Activated naive CD4-positive, alpha-beta T cell treated with anti-CD3 and anti-CD28 coated beads, Interleukin-2, amount 50 U/mL, for 72 hours (primary cell): Measurements from ENCODE around the gene NDC1. TPM values are rescaled to one million over a fixed set of nuclear protein-coding genes. Genes with fewer than 3 reads are reported as not detected.

Experiments
- ATAC-seq, 2 donors: fragments of 150-1000 bp; cut with Tn5 transposase; 2 replicates each; pipeline ENCODE4 v1.10.0; 2021; ENCODE audit warnings: mild to moderate bottlenecking in 2 of 2, moderate library complexity in 2 of 2
- DNase-seq, 2 donors: peaks; one replicate each; pipeline ENCODE4 v3.0.0; 2021 to 2022; ENCODE audit warnings: low spot score in 2 of 2
- H3K27ac Mint-ChIP-seq, 2 donors: one replicate each; pipeline ENCODE4 v1.8.0; 2022; ENCODE audit warnings: mild to moderate bottlenecking in 2 of 2, mixed read lengths in 2 of 2
- H3K36me3 Mint-ChIP-seq, 2 donors: one replicate each; pipeline ENCODE4 v1.8.0; 2022; ENCODE audit warnings: mixed read lengths in 2 of 2
- H3K9me3 Mint-ChIP-seq, 2 donors: one replicate each; pipeline ENCODE4 v1.8.0; 2022; ENCODE audit warnings: mixed read lengths in 2 of 2
- total RNA-seq, 2 donors: library from RNA; stranded (reverse); gene quantifications; one replicate each; pipeline ENCODE4 v1.2.3, GENCODE V29; 2022

NDC1 gene
- total RNA-seq, 2 donors from 2014 or later: 17.0 to 33.3 TPM

DNA sequence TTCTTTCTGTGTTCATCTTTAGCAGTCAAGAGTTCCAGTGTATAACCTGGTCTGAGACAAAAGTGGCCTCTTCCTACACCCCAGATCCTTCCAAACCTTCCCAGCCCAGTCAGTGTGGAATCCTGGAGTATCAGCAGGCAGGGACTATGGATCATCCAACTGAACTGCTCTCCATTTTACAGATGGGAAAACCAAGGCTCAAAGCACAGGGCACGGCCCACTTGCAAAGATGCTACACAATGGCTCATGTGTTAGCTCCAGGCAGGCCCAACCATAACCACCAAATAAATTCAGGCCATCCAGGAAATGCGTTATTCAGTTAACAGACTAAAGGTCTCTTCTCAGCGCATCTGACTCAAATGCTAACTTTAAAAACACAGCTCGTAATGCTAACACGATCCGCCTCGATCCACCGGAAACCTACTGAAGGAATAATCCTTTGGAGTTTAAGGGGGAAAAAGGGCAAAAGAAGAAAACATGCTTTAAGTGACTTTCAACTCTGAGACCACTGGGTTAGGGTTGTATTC is 106.3 kb downstream of the NDC1 start:
- Mint-ChIP-seq H3K36me3 (no peaks in the 10 kb centered on the region), H3K27ac (no peak overlapping the region), H3K9me3 (no peaks in the 10 kb centered on the region)
- DNase-seq (no peak), ATAC-seq (no peak)

DNA sequence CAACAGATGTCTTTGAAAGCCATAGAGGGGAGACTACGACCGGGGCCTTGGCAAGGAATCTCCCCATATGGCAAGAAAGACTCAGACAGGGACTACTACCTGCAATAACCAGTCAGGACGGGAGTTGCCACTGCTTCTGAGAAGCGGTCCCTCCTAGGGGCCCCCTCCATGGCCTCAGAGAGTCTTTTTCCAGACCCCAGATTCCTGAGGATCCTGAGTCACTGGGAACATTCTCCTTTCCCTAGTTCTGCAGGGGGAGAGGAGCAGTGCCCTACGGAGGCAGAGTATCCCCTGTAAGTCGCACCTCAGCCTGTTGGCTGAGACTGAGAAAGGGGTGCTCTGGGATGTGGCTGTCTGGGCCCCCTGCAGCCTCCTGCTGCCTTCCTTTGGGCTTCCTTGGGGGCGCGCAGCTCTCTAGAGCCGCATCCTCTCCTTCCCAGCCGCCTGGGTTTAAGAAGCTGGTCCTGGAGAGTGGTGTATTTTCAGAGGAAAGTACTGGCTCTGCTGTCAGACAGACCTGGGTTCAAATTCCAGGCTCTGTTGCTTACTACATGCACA is 107.0 kb downstream of the NDC1 start:
- no peak for DNase-seq
- no peak for ATAC-seq
- no peaks in the 10 kb centered on the region for H3K36me3 Mint-ChIP-seq
- no peaks in the 10 kb centered on the region for H3K9me3 Mint-ChIP-seq
- H3K27ac Mint-ChIP-seq: no peak overlapping the region

DNA sequence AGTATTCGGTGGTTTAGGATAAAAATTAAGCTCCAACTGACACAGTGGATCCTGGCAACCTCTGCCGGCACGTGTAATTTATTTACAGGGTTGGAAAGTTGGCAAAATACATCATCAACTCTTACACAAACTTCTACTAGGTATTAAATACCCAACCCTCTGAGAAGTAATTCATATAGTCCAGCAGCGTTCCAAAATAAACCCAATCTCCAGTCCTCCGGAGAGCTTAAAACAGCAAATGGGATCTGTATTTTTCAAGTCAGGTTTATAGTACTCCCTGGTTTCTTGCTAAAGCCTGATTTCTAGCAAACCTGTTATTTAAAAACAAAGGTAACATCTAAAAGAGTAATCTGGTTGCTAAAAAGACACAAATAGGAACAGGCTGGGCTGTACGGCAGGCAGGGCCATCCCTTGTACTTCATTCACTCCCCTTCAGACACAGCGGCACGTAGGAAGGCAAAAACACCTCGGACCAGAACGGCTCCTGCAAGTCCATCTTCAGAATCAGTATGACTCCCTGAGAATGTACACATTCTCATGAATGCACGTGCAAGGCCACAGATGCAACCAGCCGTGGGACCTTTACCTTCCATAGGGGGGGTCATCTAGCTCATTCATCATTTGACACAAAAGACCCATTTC is 107.8 kb downstream of the NDC1 start:
- ATAC-seq: no peak
- H3K36me3 Mint-ChIP-seq: no peaks in the 10 kb centered on the region
- H3K27ac Mint-ChIP-seq: no peak overlapping the region
- no peak for DNase-seq
- H3K9me3 Mint-ChIP-seq: no peaks in the 10 kb centered on the region

DNA sequence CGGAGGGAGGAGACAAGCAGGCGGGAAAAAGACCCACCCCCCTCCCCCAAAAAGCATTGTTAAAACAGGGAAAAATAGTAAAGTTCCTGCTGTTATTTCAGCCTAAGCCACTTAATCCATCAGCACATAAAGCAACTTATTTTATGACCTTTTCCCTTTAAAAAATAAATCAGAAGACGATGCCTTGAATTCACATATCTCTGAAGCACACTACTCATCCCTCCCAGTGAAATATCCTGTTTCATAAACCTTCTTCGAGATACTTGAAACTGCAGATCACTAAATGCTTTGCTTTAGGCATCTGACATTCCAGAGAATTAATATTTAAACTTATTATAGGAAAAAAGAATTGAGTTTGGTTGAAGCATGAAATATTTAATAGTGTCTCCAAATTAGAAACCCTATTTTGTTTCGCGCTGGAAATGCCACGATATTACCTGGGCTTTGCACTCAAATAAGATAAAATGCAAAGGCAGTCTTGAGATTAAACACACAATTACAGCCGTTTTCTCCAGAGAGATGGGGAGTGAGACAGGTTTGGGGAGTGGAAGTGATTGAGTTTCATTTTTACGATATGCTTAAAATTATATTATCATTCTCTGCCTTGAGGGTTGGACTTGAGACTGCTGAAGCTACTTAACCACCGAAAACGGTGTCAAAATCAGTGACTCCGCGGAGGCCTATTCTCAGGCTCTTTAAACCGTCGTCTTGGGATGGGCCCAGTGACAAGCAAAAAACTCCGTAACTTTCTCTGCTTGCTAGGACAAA is 108.5 kb downstream of the NDC1 start:
- Mint-ChIP-seq H3K9me3 (no peaks in the 10 kb centered on the region), H3K36me3 (no peaks in the 10 kb centered on the region), H3K27ac (no peak overlapping the region)
- DNase-seq (no peak), ATAC-seq (no peak)

DNA sequence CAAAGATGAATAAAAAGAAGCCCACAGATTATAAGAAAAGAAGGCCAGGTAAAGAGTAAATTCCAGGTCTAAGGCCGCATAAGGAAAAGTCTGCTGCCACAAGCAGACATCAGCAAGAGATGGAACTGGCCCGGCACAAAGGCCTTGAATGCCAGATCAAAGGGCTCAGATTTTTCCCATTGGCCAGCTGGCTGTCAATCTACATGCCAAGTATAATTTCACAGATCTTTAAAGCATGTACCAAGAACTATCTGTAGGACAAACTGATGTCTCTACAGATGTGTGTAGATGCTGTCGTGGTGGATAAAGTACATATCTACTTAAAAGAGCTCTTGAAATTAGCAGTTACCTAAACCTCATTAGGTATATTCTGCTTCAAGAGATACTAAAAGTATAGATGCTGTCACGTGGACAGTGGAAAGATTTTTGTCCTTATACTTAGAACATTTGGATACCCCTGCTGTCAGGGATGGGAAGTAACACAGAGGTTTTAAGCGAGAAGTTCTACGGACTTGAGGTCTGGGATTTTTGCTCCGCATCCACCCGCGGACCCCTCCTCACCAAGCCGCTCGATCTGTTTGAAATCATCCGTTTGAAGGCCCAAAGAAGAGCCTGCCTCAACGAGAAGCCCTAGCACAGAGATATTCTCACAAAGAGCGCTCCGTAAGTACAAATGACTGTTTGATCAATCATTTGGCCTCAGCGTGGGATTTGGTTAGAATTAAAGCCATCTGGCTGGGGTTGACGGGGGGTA is 109.2 kb downstream of the NDC1 start:
- Mint-ChIP-seq H3K9me3 (no peaks in the 10 kb centered on the region), H3K36me3 (no peaks in the 10 kb centered on the region), H3K27ac (no peak overlapping the region)
- no peak for DNase-seq
- ATAC-seq: no peak

DNA sequence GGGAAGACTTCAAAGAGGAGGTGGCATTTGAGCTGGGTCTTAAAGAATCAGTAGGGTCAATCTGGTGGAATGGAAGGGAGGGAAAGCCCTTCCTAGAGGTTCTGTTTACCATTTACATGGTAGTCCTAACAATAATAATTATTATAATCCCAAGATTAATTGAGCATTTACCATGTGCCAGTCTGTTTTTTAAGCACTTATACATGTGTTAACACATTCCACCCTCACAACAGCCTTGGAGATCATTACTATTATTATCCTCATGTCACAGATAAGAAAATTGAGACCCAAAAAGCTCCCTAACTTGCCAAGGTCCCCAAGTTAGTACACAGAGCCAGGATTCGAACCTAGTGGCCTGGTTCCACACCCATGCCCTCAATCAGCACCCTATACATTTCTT is 109.9 kb downstream of the NDC1 start:
- DNase-seq (no peak), ATAC-seq (no peak)
- no peaks in the 10 kb centered on the region for H3K36me3 Mint-ChIP-seq
- no peak overlapping the region for H3K27ac Mint-ChIP-seq
- no peaks in the 10 kb centered on the region for H3K9me3 Mint-ChIP-seq

DNA sequence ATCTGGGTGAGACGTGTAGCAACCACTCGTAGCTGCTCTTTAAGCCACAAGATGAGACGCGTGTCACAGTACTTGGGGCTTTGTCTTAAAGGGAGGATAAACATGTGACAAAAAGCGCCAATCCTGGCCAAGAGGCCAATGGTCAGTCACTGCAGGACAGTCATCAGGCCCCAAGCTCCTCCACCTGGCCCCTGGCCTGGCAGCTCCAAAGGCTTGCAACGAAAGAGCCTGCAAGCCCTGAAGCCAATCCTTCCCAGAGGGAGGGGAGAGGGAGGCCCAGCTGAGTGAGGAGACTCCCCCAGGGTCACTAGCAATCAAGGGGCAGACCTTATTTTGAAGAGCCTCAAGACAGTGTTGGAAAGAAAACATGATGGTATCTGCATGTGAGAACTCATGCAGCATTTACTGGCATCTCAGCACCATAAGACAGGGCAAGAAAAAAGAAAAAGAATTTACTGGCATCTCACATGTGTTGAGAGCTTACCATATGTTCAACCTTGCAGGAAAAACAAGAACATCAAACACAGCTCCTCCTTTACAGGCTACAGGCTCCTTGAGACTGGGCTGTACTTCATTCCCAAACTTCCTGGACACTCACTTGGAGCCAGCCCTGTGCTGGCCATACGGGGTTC is 110.5 kb downstream of the NDC1 start:
- no peak for DNase-seq
- Mint-ChIP-seq H3K36me3 (no peaks in the 10 kb centered on the region), H3K9me3 (no peaks in the 10 kb centered on the region), H3K27ac (no peak overlapping the region)
- no peak for ATAC-seq

DNA sequence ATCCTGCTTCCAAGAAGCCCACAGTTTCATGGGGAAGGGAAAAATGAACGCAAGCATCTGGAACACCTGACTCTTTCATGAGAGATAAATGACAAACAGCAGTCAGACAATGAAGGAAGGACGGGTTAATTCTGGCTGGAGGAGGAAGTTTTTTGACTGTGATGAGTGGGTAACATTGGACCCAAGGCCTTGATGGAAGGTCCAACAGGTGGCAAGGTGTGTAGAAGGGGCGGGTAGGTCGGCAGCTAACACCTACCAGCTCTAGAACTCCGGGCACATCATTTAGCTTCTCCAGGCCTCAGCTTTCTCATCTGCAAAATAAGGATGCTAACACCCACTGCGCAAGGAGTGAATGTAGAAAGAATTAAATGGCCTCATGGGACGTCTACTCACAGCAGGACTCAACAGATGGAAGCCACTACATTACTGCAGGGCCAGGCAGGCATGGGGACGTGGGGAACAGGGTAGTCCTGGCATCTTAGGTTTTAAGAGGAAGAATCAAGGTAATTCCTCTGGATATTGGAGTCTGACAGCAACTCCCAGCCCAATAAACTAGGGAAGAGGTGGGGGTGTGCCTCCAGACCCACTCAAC is 112.0 kb downstream of the NDC1 start:
- DNase-seq (no peak), ATAC-seq (no peak)
- H3K36me3 Mint-ChIP-seq: no peaks in the 10 kb centered on the region
- no peak overlapping the region for H3K27ac Mint-ChIP-seq
- no peaks in the 10 kb centered on the region for H3K9me3 Mint-ChIP-seq

DNA sequence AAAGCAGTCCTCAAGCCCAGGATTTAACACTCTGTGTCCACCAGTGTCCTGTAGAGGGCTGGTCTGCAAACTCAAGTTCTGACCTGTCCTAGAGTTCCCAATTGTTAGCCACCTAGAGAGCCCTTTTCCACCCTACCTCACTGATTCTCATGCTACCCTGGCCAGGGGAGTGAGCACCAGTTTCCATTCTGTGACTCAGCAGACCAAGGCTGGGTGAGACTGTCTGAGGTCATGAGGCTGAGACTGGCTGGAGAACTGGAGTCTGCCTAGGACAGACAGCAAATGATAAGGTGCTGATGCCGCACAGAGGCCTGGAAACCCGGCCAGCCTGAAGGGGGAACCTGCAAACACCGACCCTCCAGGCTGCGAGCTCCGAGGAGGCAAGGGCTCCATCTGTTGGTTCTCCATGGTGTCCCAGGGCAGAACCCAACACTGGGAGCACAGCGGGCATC is 112.8 kb downstream of the NDC1 start:
- H3K36me3 Mint-ChIP-seq: no peaks in the 10 kb centered on the region
- H3K9me3 Mint-ChIP-seq: no peaks in the 10 kb centered on the region
- H3K27ac Mint-ChIP-seq: no peak overlapping the region
- DNase-seq (no peak), ATAC-seq (no peak)

DNA sequence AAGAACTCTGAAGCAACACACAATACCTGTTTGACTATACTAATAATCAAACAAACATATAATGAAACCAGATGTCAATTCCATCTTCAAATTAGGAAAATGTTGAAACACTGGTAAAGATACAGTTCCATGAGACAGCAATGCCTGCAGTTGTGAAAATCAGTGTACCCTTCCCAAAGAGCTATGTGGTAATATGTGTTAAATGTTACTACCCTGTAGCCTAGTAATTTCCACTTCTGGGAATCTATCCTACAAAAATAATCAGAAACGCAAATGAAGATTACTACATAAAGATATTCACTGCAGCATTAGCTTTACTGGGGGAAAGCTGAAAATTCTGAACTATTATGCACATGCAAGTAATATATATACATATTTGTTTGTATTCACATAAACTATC is 116.1 kb downstream of the NDC1 start:
- ATAC-seq (no peak), DNase-seq (no peak)
- Mint-ChIP-seq H3K9me3 (no peaks in the 10 kb centered on the region), H3K27ac (no peak overlapping the region), H3K36me3 (no peaks in the 10 kb centered on the region)

DNA sequence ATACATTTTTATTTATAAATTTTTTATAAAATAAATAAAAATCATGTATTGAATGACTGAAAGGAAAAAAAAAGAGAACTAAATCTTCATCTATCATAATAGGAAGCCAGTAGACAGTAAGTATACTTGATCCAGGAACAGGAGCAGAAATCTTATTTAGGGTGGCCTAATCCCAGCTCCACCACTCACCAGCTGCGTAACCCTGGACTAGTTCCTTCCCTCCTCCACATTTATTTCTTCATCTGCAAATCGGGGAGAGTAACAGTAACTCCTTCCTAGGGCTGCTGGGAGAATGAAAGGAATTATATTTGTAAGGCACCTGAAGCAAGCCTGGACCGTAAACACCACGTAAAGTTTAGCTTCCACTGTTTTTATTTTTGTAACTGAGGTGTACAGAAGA is 117.0 kb downstream of the NDC1 start:
- Mint-ChIP-seq H3K36me3 (no peaks in the 10 kb centered on the region), H3K9me3 (no peaks in the 10 kb centered on the region), H3K27ac (no peak overlapping the region)
- DNase-seq (no peak), ATAC-seq (no peak)

DNA sequence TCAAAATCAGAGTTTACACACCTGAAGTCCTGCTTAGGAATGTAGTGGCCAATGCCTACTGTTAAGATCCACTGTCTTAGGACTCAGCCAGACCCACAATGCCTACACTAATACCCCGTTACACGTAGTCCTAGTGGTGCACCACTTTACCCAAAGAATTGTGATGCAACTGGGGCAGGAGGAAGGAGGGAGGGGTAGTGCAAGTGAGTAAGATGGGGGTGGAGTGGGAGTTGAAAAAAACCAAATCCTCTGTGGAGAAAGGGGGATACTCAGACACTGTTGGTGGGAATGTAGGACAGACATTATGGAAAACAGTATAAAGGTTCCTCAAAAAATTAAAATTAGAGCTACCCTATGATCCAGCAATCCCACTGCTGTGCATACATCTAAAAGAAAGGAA is 118.6 kb downstream of the NDC1 start:
- DNase-seq (no peak), ATAC-seq (no peak)
- Mint-ChIP-seq H3K36me3 (no peaks in the 10 kb centered on the region), H3K9me3 (no peaks in the 10 kb centered on the region), H3K27ac (no peak overlapping the region)

DNA sequence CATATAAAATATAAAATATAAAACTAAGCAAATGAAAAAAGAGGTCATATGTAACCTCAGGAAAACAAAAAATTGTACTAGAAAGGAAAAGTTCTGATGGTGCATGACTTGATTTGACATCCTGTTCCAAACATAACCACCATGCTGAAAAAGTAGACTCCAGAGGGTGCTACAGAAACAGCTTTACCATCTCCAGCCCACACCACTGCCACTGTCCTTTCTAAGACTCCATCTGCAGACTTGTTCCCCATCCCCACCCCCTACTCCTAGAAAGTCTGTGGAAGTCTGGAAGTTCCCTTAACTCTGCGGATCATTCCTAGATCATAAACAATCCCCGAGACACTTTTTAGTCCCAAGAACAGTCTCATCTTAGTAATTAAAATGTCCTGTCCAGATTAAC is 119.7 kb downstream of the NDC1 start:
- no peaks in the 10 kb centered on the region for H3K9me3 Mint-ChIP-seq
- no peaks in the 10 kb centered on the region for H3K36me3 Mint-ChIP-seq
- no peak for ATAC-seq
- H3K27ac Mint-ChIP-seq: no peak overlapping the region
- DNase-seq: no peak

DNA sequence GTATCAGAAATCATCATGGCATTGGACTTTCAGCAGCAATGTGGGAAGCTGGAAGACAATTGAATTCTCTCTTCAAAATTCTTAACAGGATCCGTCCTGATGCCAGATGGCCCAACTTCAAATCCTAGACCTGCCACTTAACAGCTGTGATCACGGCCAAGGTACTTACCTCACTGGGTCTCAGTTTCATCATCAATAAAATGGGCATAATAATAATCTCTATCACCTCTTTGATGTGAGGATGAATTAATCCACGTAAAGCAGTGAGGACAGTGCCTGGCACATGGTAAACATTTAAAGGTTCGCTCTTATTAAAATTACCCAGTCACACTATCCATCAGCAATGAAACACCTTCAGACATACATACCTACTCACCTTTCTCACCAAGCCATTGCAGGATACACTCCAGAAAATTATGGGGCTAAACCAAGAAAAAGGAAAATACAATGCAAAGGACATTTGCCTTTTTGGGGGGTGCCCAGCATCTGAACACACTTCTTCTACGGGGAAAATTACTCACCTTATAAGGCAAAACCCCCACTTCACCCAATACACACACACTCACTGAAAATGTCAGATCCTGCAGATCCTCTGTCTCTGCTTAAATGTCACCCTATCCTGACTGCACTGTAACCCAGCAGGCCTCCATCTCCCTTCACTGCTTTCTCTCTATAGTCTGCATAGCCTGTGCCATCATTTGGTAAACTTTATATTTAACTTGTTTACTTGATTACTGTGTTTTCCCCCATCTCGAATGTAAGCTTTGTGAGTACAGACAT is 120.9 kb downstream of the NDC1 start:
- H3K36me3 Mint-ChIP-seq: no peaks in the 10 kb centered on the region
- DNase-seq (no peak), ATAC-seq (no peak)
- no peak overlapping the region for H3K27ac Mint-ChIP-seq
- H3K9me3 Mint-ChIP-seq: no peaks in the 10 kb centered on the region

DNA sequence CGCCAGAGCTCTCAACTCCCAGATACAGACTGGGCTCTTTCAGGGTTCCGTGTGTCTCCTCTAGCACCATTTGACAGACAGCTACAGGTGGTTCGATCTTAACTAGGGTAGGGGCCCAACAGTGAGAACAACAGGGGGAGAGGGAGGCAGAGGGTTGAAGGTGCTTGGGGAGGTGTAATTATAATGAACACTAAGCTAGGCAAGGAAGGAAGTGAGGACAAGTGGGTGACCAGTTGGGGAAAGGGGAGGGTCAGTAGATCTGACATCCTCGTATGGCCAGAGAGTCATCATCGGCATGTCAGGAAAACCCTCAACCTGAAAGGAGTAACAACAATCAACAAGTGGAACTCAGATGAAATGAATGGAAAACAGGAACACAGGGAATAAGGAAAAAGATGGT is 121.9 kb downstream of the NDC1 start:
- no peak for DNase-seq
- H3K36me3 Mint-ChIP-seq: no peaks in the 10 kb centered on the region
- ATAC-seq: no peak
- no peaks in the 10 kb centered on the region for H3K9me3 Mint-ChIP-seq
- H3K27ac Mint-ChIP-seq: no peak overlapping the region

DNA sequence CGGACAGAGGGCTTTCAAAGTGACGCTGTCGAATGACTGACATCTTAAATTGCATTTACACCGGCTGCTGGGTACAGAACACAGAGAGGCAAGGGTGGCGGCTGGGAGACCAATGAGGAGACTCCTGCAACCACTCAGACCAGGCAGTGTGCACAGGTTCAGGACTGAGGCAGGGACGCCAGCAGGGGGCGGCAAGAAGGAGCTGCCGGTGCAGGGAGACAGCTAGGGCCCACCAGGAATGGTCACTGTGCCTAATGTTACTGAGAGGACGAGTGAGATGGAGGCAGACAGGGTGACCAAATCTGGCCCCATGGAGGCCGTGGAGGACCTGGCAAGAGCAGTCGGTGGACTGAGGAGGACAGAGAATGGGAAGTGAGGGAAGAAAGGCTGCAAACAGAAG is 122.6 kb downstream of the NDC1 start:
- H3K9me3 Mint-ChIP-seq: no peaks in the 10 kb centered on the region
- ATAC-seq (peak in 1 of 2 donors; percentile 50), DNase-seq (peak in 1 of 2 donors; percentile 28)
- no peaks in the 10 kb centered on the region for H3K36me3 Mint-ChIP-seq
- H3K27ac Mint-ChIP-seq: no peak overlapping the region
